SK-N-MC (cell line): ENCODE results near the gene RUNX1.

Experiments used
- DNase-seq: peaks from one replicate; pipeline ENCODE4 v3.0.0-alpha.2; 2011; ENCODE audit warnings: low read depth, low spot score
- H3K27ac ChIP-seq: fragments of 200-600 bp; sonication (generic); 2 replicates; pipeline ENCODE4 v1.5.1; 2016; ENCODE audit warnings: mixed run types
- H3K36me3 ChIP-seq: fragments of 200-600 bp; sonication (generic); 2 replicates; pipeline ENCODE4 v1.6.1; 2017; ENCODE audit warnings: antibody characterized with exemption, low read length, mixed read lengths; ENCODE audit not compliant: insufficient read depth
- H3K4me3 ChIP-seq: fragments of 200-600 bp; sonication (generic); 2 replicates; pipeline ENCODE4 v1.5.1; 2016
- H3K9ac ChIP-seq: fragments of 200-600 bp; sonication (generic); 2 replicates; pipeline ENCODE4 v1.8.0; 2017; ENCODE audit warnings: mixed run types, mixed read lengths; ENCODE audit not compliant: insufficient read length
- H3K9me3 ChIP-seq: fragments of 200-600 bp; sonication (generic); 2 replicates; pipeline ENCODE4 v1.6.1; 2017; ENCODE audit warnings: low read depth, mild to moderate bottlenecking, antibody characterized with exemption, low read length, moderate library complexity, mixed read lengths
- EZH2 ChIP-seq: fragments of 200-600 bp; sonication (generic); IDR thresholded peaks from one replicate; pipeline ENCODE4 v1.6.1; 2017; ENCODE audit warnings: antibody characterized with exemption
- FOXP2 ChIP-seq: optimal IDR thresholded peaks from 2 replicates; pipeline ENCODE3; 2011; ENCODE audit warnings: mild to moderate bottlenecking, moderate library complexity; ENCODE audit not compliant: insufficient read depth; ENCODE audit errors: extremely low read length, control extremely low read depth
- POLR2AphosphoS5 ChIP-seq: IDR thresholded peaks from 2 replicates; pipeline ENCODE4 v1.6.1; 2012; ENCODE audit warnings: mild to moderate bottlenecking, low read depth, low read length, borderline replicate concordance

Gene RUNX1

DNA sequence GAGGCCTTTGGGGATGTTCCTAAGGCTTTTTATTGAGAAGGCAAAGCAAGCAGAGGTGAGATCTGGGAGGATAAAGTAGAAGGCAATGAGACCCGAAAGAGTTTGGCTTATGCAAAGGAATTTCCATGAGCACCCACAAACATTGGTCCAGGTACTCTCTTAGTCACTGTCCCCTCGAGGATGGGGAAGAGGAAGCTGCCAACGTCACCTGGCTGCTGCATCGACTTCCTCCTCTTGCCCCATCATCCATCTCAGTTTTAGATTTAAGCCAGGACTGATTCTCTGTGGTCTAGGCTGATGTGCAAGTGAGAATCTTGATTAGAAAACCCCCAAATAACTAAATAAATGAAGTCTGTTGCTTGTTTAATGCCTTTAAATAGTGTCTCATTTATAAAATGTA is 28.7 kb downstream of the RUNX1 start:
- DNase-seq = no peak
- no peaks in the 10 kb centered on the region for H3K9me3 ChIP-seq
- no peak overlapping the region for H3K9ac ChIP-seq
- H3K36me3 ChIP-seq = no peaks in the 10 kb centered on the region
- no peak for TF ChIP-seq POLR2AphosphoS5
- TF ChIP-seq FOXP2 = no peak
- TF ChIP-seq EZH2 = no peak
- H3K4me3 ChIP-seq = no peak overlapping the region
- H3K27ac ChIP-seq = no peak overlapping the region

DNA sequence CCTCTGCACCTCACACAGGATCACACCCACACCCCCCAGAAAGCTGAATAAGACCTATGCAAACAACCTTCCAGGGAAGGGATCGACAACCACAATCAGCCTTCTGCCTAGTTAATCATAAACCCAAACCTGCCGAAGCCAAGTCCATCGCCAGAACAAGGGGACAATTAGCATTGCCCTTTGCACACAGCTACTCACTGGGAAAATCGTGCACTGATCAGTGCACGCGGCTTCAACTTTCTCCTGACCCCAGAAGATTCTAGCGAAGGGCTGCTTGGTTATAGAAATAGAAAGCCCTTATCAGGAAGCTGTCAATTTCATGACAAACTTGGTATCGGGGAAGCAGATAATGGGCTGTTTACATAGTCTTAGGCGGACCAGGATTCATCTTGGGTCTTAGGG is 29.5 kb downstream of the RUNX1 start:
- no peak overlapping the region for H3K27ac ChIP-seq
- H3K4me3 ChIP-seq = no peak overlapping the region
- no peaks in the 10 kb centered on the region for H3K9me3 ChIP-seq
- no peak overlapping the region for H3K9ac ChIP-seq
- DNase-seq = no peak
- TF ChIP-seq EZH2 = no peak
- H3K36me3 ChIP-seq = no peaks in the 10 kb centered on the region

DNA sequence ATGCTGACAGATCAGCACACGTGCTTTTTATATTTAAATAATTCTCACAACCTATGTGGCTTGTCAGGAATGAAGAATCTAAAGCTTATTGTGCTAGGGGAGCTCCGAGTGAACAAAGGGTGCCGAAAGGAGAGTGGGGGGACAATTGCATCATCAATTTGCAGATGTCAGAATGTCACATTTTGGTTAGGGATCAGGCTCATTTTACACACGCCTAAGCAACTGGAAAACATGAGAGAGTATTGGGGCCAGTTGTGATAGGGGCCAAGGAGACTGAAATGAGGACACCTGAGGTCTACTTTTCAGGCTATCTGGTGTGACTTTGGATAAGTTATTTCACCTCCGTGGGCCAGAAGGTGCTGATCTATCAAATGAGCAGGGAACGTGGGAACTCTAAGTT is 31.8 kb downstream of the RUNX1 start:
- Histone ChIP-seq H3K36me3 (no peaks in the 10 kb centered on the region), H3K4me3 (no peak overlapping the region), H3K9me3 (no peaks in the 10 kb centered on the region), H3K27ac (no peak overlapping the region), H3K9ac (no peak overlapping the region)
- DNase-seq = no peak
- TF ChIP-seq POLR2AphosphoS5 = no peak
- no peak for TF ChIP-seq EZH2
- no peak for TF ChIP-seq FOXP2

DNA sequence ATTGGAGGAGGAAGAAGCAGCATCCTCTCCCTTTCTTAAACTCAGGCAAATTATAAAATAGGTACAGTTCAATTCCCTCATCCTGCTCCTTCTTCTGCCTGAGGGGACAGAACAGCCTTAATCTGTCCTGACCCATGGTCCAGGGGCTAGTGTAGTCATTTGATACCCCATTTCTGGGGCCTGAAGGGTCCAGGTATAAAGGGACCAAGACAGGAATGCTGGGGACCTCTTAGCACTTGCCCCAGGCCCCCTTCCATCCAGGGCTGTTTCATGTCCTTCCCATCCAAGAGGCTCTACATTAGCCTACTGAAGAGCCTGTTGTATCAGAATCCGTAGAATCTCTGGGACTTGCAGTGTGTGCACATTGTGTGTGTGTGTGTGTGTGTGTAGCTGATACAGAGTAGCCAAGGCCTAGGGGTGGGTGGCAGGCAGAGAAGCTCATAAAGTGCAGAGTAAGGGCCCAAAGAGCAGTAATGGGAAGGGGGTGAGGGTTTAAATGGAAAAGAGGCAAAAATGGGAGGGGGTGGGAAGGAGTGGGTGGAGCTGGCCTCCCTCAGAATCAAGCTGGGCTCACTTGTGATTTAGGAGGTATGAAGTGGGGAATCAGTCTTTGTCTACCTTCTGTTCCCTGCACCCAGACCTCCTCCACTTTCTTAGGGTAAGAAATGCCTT is 32.4 kb downstream of the RUNX1 start:
- DNase-seq = no peak
- Histone ChIP-seq H3K36me3 (no peaks in the 10 kb centered on the region), H3K27ac (no peak overlapping the region), H3K4me3 (no peak overlapping the region), H3K9ac (no peak overlapping the region), H3K9me3 (no peaks in the 10 kb centered on the region)
- TF ChIP-seq POLR2AphosphoS5 = no peak
- no peak for TF ChIP-seq EZH2
- TF ChIP-seq FOXP2 = no peak

DNA sequence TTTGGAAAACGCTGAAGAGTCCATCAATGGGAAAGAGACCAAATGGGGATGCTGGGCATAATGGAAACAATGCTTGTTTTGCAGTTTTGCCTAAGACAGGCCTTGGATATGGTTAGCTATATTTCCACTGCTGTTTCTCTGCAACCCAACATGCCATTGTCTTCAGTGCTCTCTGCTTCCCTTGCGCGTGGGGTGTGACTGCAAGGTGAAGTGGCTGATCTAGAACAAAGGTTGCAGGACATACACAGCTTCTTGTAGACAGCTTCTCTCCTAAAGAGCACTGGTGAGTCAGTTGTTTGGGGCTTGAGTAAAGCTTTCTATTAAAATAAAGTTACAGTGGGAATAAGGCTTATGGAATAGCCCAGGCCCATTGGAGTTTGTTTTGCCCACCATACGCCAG is 33.0 kb downstream of the RUNX1 start:
- Histone ChIP-seq H3K36me3 (no peaks in the 10 kb centered on the region), H3K9me3 (no peaks in the 10 kb centered on the region), H3K9ac (no peak overlapping the region), H3K4me3 (no peak overlapping the region), H3K27ac (no peak overlapping the region)
- TF ChIP-seq FOXP2 (no peak), EZH2 (no peak), POLR2AphosphoS5 (no peak)
- no peak for DNase-seq

DNA sequence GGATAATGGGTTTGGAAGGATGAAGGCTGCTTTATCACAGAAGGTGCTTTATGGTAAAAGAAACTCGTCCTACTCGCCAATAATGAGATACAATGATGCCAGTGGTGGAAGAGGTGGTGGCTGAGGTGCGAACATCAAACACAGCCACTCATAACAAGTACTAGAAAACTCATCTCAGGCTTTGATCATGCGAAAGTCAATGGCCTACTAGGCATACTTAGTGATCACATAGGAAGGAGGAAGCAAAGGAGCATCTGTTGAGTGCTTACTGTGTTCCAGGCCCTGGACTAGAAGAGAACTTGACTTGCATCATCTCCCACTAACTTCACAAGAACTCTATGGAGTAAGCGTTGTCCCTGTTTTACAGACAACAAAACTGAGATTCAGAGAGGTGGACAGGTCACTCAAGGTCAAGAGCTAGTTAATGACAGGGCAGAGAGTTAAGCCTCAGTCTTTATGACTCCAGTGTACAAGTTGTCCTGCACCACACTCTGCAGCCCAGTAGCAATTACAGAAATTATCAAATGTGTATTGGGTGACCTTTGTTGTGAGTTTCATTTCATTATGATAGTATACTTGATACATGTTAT is 33.6 kb downstream of the RUNX1 start:
- no peak overlapping the region for H3K4me3 ChIP-seq
- H3K9me3 ChIP-seq = no peaks in the 10 kb centered on the region
- H3K36me3 ChIP-seq = no peaks in the 10 kb centered on the region
- TF ChIP-seq POLR2AphosphoS5 = no peak
- TF ChIP-seq FOXP2 = no peak
- TF ChIP-seq EZH2 = no peak
- no peak for DNase-seq
- no peak overlapping the region for H3K27ac ChIP-seq
- H3K9ac ChIP-seq = no peak overlapping the region

DNA sequence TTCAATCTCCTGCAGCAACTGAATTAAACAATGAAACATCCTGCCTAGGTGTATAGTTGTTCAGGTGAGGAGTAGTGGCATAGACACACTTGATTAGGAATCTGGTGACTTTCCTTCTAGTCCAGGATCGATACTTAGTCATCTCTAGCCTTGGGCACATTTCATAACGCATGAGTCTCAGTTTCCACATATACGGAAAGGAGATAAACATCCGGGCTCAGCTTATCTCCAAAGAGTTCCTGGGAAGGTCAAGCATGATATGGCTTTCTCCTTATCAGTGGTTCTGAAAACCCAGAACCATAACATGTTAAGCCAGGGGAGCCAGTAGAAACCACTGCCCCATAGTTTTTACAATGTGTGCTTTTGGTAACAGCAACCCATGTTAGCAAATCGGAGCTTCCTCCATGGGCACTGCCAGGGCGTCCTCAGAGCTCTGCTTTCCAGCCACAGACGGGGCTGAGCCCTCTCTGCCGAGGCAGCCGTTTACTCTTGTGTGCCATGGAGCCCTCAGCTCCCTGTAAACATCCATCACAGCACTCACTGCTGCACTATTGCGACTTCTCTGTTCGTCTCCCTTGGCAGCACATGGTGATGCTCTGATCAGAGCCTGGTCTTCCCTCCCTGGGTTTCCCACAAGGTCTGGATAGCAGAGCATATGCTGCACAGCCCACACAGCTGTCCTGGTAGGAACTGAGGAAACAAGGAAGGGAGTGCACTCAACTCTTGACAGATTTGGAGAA is 34.6 kb downstream of the RUNX1 start:
- H3K27ac ChIP-seq = no peak overlapping the region

DNA sequence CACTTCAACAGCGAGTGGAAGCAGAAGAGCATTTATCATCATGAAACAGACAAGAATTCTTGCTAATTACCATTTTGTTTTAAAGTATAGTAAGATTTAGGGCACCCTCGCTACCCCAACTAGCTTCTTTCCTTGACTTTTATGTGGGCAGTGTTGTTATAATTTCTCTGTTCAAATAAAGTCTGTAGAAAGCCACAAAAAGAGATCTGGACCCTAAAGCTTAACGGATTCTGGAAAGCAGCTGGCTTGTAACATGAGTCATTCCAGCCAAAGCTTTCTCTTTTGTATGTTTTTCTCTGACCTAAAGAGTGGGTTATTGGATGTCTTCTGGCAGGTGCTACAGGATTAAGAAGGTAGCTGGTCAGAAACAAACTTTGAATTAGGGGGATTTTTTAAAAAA is 37.4 kb downstream of the RUNX1 start:
- Histone ChIP-seq H3K36me3 (no peaks in the 10 kb centered on the region), H3K9ac (no peak overlapping the region), H3K4me3 (no peak overlapping the region), H3K27ac (no peak overlapping the region), H3K9me3 (no peaks in the 10 kb centered on the region)
- DNase-seq = no peak
- TF ChIP-seq POLR2AphosphoS5 (no peak), FOXP2 (no peak), EZH2 (no peak)

More for the DNA sequence above, 34.6 kb downstream of the RUNX1 start:
- no peak overlapping the region for H3K9ac ChIP-seq
- TF ChIP-seq FOXP2 = no peak
- TF ChIP-seq POLR2AphosphoS5 = no peak
- no peak for TF ChIP-seq EZH2
- H3K4me3 ChIP-seq = no peak overlapping the region
- H3K9me3 ChIP-seq = no peaks in the 10 kb centered on the region
- no peaks in the 10 kb centered on the region for H3K36me3 ChIP-seq
- no peak for DNase-seq
